Measurements from ENCODE around the gene XIRP2.

DNA sequence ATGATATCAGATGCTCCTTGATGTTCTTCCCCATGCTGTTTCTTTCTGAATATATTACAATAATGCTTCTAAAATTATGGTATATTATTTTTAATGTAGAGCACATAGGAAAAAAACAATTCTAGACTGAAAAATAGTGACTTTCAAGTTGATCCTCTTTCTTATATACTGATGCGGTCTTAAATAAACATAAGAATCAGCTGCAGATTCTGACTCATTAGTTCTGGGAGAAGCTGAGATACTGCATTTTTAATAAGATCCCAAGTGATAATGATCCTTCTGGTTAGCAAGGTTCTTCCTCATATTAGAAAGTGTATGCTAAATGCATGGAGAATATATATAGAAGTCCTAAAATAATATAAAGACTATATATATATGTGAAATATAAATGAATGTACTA, 124.9 kb downstream of the XIRP2 start:
- TF ChIP-seq CTCF (conservative IDR thresholded peaks at IDR 0.05 in 1 of 2, IDR thresholded peaks at IDR 0.05 in 1 of 2; ENCODE audit: extremely low read depth in 1 of 2, insufficient read depth in 1 of 2, low read depth in 1 of 2, low read length in 2 of 2) = no peak
- no peak for TF ChIP-seq EZH2 (IDR thresholded peaks at IDR 0.05; ENCODE audit: borderline replicate concordance, low read length)
